HepG2 (cell line): ENCODE data around the gene HDLBP. TPM values are rescaled to one million over a fixed set of nuclear protein-coding genes. Genes with fewer than 3 reads are reported as not detected.

Source experiments
- ASH2L ChIP-seq: fragments of 300-600, 200-600 bp; sonication (generic); IDR thresholded peaks from 2 replicates; pipeline ENCODE4 v1.7.0; 2017; ENCODE audit warnings: low read depth, mild to moderate bottlenecking, moderate library complexity, mixed read lengths, low read length; ENCODE audit not compliant: insufficient read length
- EP300 ChIP-seq, 3 experiments: sonication (generic) in 1 of 3; formaldehyde crosslinking in 1 of 3; IDR thresholded peaks; 2 replicates each; pipeline versions ENCODE4 v1.5.1 to v1.6.1; 2011 to 2020; ENCODE audit warnings: low read depth in 2 of 3, low read length in 2 of 3, borderline replicate concordance in 1 of 3, improper control_type of control experiment in 1 of 3, mild to moderate bottlenecking in 1 of 3, missing genetic modification reagents in 1 of 3, moderate library complexity in 1 of 3
- EZH2 ChIP-seq: conservative IDR thresholded peaks from 2 replicates; pipeline ENCODE4 v1.6.1; 2012; ENCODE audit warnings: mild to moderate bottlenecking, low read depth, low read length, moderate library complexity
- GPBP1L1 ChIP-seq: sonication (generic); formaldehyde crosslinking; IDR thresholded peaks from 2 replicates; pipeline ENCODE4 v1.5.0; 2020; ENCODE audit warnings: mild to moderate bottlenecking, missing genetic modification reagents
- IRF2 ChIP-seq: IDR thresholded peaks from 2 replicates; pipeline ENCODE4 v1.6.1; 2018; ENCODE audit warnings: missing genetic modification reagents, missing compliant biosample characterization
- POLR2A ChIP-seq, 2 experiments: IDR thresholded peaks; 2 replicates each; pipeline ENCODE4 v1.6.1; 2011; ENCODE audit warnings: low read depth in 2 of 2, low read length in 2 of 2, mild to moderate bottlenecking in 1 of 2, moderate library complexity in 1 of 2; ENCODE audit not compliant: insufficient read depth in 1 of 2
- SRSF4 ChIP-seq: fragments of 200-400 bp; formaldehyde crosslinking; IDR thresholded peaks from one replicate; pipeline ENCODE4 v1.6.1; 2018; ENCODE audit warnings: mild to moderate bottlenecking, low read depth, low read length, moderate library complexity; ENCODE audit not compliant: poor library complexity, severe bottlenecking
- XRCC5 ChIP-seq: fragments of 200-400 bp; formaldehyde crosslinking; optimal IDR thresholded peaks from 2 replicates; pipeline ENCODE3; 2017; ENCODE audit warnings: mild to moderate bottlenecking, low read length
- ZFP41 ChIP-seq: sonication (generic); formaldehyde crosslinking; IDR thresholded peaks from 2 replicates; pipeline ENCODE4 v1.4.0; 2020; ENCODE audit warnings: mild to moderate bottlenecking, missing genetic modification reagents, borderline replicate concordance
- ZNF24 ChIP-seq: fragments of 450-650 bp; IDR thresholded peaks from 2 replicates; pipeline ENCODE4 v1.6.1; 2017; ENCODE audit warnings: antibody characterized with exemption, mild to moderate bottlenecking
- ZNF280D ChIP-seq: sonication (generic); formaldehyde crosslinking; IDR thresholded peaks from 2 replicates; pipeline ENCODE4 v1.5.1; 2020; ENCODE audit warnings: mild to moderate bottlenecking, missing genetic modification reagents
- ZNF446 ChIP-seq: sonication (generic); formaldehyde crosslinking; IDR thresholded peaks from 2 replicates; pipeline ENCODE4 v1.5.0; 2020; ENCODE audit warnings: mild to moderate bottlenecking, missing genetic modification reagents
- ZNF501 ChIP-seq: sonication (generic); formaldehyde crosslinking; IDR thresholded peaks from 2 replicates; pipeline ENCODE4 v1.5.1; 2020; ENCODE audit warnings: mild to moderate bottlenecking, moderate library complexity, missing genetic modification reagents
- ZNF564 ChIP-seq: sonication (generic); formaldehyde crosslinking; IDR thresholded peaks from 2 replicates; pipeline ENCODE4 v1.8.1; 2023; ENCODE audit warnings: mild to moderate bottlenecking, missing genetic modification reagents
- ZNF75D ChIP-seq: sonication (generic); formaldehyde crosslinking; IDR thresholded peaks from 2 replicates; pipeline ENCODE4 v1.8.1; 2023; ENCODE audit warnings: missing genetic modification reagents, mild to moderate bottlenecking, borderline replicate concordance
- ZNF788 ChIP-seq: sonication (generic); formaldehyde crosslinking; IDR thresholded peaks from 2 replicates; pipeline ENCODE4 v1.5.0; 2020; ENCODE audit warnings: mild to moderate bottlenecking, missing genetic modification reagents, borderline replicate concordance
- polyA plus RNA-seq, 8 experiments: library from polyadenylated mRNA; depleted of rRNA in 3 of 8; stranded (reverse) in 7 of 8; unstranded in 1 of 8; fragments of >200 nt; fragmentation: Illumina TruSeq in 4 of 8; extraction: Trizol in 4 of 8; gene quantifications; 2 replicates each; pipeline versions ENCODE4 v1.2.1 to v1.2.3, GENCODE V29; 2011 to 2016; ENCODE audit warnings: low read depth in 4 of 8, missing spikeins in 1 of 8, mixed read lengths in 1 of 8; ENCODE audit not compliant: insufficient read depth in 1 of 8
- total RNA-seq, 5 experiments: library from RNA; depleted of rRNA; stranded (reverse); fragments of >200 nt; fragmentation: Illumina TruSeq; extraction: Trizol; gene quantifications; 2 replicates each; pipeline ENCODE4 v1.2.3, GENCODE V29; 2016; ENCODE audit warnings: low read depth in 1 of 5
- TF ChIP-seq, protein P1 (sequence below): sonication (generic); formaldehyde crosslinking; IDR thresholded peaks from 2 replicates; pipeline ENCODE4; 2020; ENCODE audit warnings: missing genetic modification reagents, mild to moderate bottlenecking, borderline replicate concordance

Gene HDLBP
- total and polyA plus RNA-seq, 2 of the 13 experiments (the other 11 are each of a cell fraction or from before 2014, with no cell fraction given), result 464 to 707 TPM

GRCh38 chr2:241354668-241355658, 39.5 kb upstream of the HDLBP start (continued):
- no peak for TF ChIP-seq GPBP1L1 (CRISPR knock-in tag)
- peak; percentile 60 to 62; a peak in 3 of 4 replicates for TF ChIP-seq POLR2A (IDR thresholded peaks at IDR 0.05; ENCODE audit: insufficient read depth in 1 of 2, low read depth in 2 of 2, low read length in 2 of 2)
- TF ChIP-seq ZFP41, result no peak
- TF ChIP-seq ZNF564 (CRISPR knock-in tag), result no peak
- TF ChIP-seq ZNF280D (CRISPR knock-in tag), result peak; percentile 73; the same call in 1 of the 2 replicates
- peak; percentile 60; the same call in 1 of the 2 replicates for TF ChIP-seq ZNF501 (CRISPR knock-in tag)
- peak; percentile 28 for TF ChIP-seq ASH2L
- TF ChIP-seq ZNF75D (CRISPR knock-in tag), result 0 out of 2 replicates have a peak, but pooled peaks have one; percentile 64
- TF ChIP-seq ZNF788 (CRISPR knock-in tag), result no peak
- no peak for TF ChIP-seq EZH2
- no peak for TF ChIP-seq XRCC5
- TF ChIP-seq IRF2 (CRISPR knock-in tag), result no peak
- 0 out of 2 replicates have a peak, but pooled peaks have one; percentile 57 for TF ChIP-seq ZNF446 (CRISPR knock-in tag)
- no peak for TF ChIP-seq ZNF24
- no peak for TF ChIP-seq EP300 (IDR thresholded peaks at IDR 0.05; ENCODE audit: low read depth in 2 of 2, low read length in 2 of 2)
- no peak for TF ChIP-seq EP300 (CRISPR knock-in tag; IDR thresholded peaks at IDR 0.05; ENCODE audit: borderline replicate concordance)
- TF ChIP-seq SRSF4, result no peak
- TF ChIP-seq, protein P1, sequence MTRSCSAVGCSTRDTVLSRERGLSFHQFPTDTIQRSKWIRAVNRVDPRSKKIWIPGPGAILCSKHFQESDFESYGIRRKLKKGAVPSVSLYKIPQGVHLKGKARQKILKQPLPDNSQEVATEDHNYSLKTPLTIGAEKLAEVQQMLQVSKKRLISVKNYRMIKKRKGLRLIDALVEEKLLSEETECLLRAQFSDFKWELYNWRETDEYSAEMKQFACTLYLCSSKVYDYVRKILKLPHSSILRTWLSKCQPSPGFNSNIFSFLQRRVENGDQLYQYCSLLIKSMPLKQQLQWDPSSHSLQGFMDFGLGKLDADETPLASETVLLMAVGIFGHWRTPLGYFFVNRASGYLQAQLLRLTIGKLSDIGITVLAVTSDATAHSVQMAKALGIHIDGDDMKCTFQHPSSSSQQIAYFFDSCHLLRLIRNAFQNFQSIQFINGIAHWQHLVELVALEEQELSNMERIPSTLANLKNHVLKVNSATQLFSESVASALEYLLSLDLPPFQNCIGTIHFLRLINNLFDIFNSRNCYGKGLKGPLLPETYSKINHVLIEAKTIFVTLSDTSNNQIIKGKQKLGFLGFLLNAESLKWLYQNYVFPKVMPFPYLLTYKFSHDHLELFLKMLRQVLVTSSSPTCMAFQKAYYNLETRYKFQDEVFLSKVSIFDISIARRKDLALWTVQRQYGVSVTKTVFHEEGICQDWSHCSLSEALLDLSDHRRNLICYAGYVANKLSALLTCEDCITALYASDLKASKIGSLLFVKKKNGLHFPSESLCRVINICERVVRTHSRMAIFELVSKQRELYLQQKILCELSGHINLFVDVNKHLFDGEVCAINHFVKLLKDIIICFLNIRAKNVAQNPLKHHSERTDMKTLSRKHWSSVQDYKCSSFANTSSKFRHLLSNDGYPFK (CRISPR knock-in tag), result peak; percentile 32; the same call in 1 of the 2 replicates
